Prostate gland (tissue), 2 donors: ENCODE data around the gene HRAS. TPM values are rescaled to one million over a fixed set of nuclear protein-coding genes. Genes with fewer than 3 reads are reported as not detected.

Source experiments
- DNase-seq: peaks from one replicate; pipeline ENCODE4 v3.0.0-alpha.2; 2019; ENCODE audit warnings: low spot score
- H3K27ac ChIP-seq, 2 donors: fragments of 200-600 bp; sonication (generic); 2 replicates each; pipeline ENCODE4 v1.5.1; 2017 to 2019
- H3K27me3 ChIP-seq: fragments of 200-600 bp; sonication (generic); replicated peaks from 2 replicates; pipeline ENCODE4 v1.5.1; 2019; ENCODE audit not compliant: insufficient read depth
- H3K36me3 ChIP-seq, 2 donors: fragments of 200-600 bp; sonication (generic); 1 replicate in 1 of 2; 2 replicates in 1 of 2; pipeline versions ENCODE4 v1.5.1 to v1.8.1; 2017 to 2019
- H3K4me1 ChIP-seq: fragments of 200-600 bp; sonication (generic); replicated peaks from 2 replicates; pipeline ENCODE4 v1.5.1; 2019
- H3K4me3 ChIP-seq, 2 donors: fragments of 200-600 bp; sonication (generic); 2 replicates each; pipeline ENCODE4 v1.5.1; 2017 to 2019
- H3K9me3 ChIP-seq: fragments of 200-600 bp; sonication (generic); 2 replicates; pipeline ENCODE4 v1.5.1; 2017
- CTCF ChIP-seq, 4 experiments: fragments of 200-600 bp in 2 of 4; fragments of 450-650 bp in 2 of 4; sonication (generic) in 2 of 4; IDR thresholded peaks; 1 replicate in 3 of 4; 2 replicates in 1 of 4; pipeline ENCODE4 v1.5.1; 2016 to 2019; ENCODE audit warnings: antibody characterized with exemption in 4 of 4, mild to moderate bottlenecking in 2 of 4, moderate library complexity in 2 of 4
- POLR2A ChIP-seq: fragments of 450-650 bp; IDR thresholded peaks from one replicate; pipeline ENCODE4 v1.6.1; 2016; ENCODE audit warnings: antibody characterized with exemption, mild to moderate bottlenecking
- POLR2AphosphoS5 ChIP-seq: sonication (generic); formaldehyde crosslinking; IDR thresholded peaks from one replicate; pipeline ENCODE4 v1.6.1; 2017; ENCODE audit warnings: antibody characterized with exemption
- WGBS: methylation state at CpG from one replicate; pipeline ENCODE4 v1.1.5; 2018; 5-methylcytosine and 5-hydroxymethylcytosine counted together
- intact Hi-C: fragments of 100-400 bp; cut with DNase I; formaldehyde crosslinking; loops from one replicate; pipeline ENCODE4 v1.14.2; 2022
- total RNA-seq, 2 donors: library from RNA; depleted of rRNA; stranded (reverse); fragments of >200 nt; gene quantifications; one replicate each; pipeline ENCODE4 v1.1.0, GENCODE V29; 2016

Gene HRAS
- total RNA-seq, 2 donors from 2014 or later: 47.0 to 62.8 TPM

- Histone ChIP-seq H3K4me1 (peaks cover 12% of the 10 kb centered on the region), H3K36me3 (no peaks in the 10 kb centered on the region), H3K9me3 (no peaks in the 10 kb centered on the region), H3K4me3 (no peak overlapping the region), H3K27me3 (no peaks in the 10 kb centered on the region), H3K27ac (no peak overlapping the region)
- DNase-seq: no peak
- intact Hi-C loops: loop anchor here (2.0 kb wide), 1 partner anchor 166 kb away; no protein-coding TSS in a partner anchor
- WGBS: 87% methylated on average over 22 of the region's 22 CpGs
- TF ChIP-seq POLR2AphosphoS5 (no peak), CTCF (IDR thresholded peaks at IDR 0.05) (no peak), POLR2A (no peak)
These were observed 21.4 kb upstream of the HRAS start for GRCh38 chr11:556662-557256.

- DNase-seq: no peak
- intact Hi-C loops: loop anchor here (2.0 kb wide), 1 partner anchor 167 kb away; no protein-coding TSS in a partner anchor
- Histone ChIP-seq H3K4me3 (peak overlapping the region; percentile 28 to 45), H3K27me3 (no peaks in the 10 kb centered on the region), H3K4me1 (peaks cover 12% of the 10 kb centered on the region), H3K27ac (peak overlapping the region in 1 of 2 donors; percentile 11), H3K36me3 (no peaks in the 10 kb centered on the region), H3K9me3 (no peaks in the 10 kb centered on the region)
- TF ChIP-seq POLR2AphosphoS5: no peak
- no peak for TF ChIP-seq POLR2A
- 12% methylated on average over 83 of the region's 104 CpGs for WGBS
These were observed 20.6 kb upstream of the HRAS start for GRCh38 chr11:555780-556661.

GRCh38 chr11:555227-555779 lies 19.9 kb upstream of the HRAS start:
- Histone ChIP-seq H3K27ac (peak overlapping the region in 1 of 2 donors; percentile 11), H3K9me3 (no peaks in the 10 kb centered on the region), H3K4me1 (peaks cover 12% of the 10 kb centered on the region), H3K4me3 (peak overlapping the region; percentile 28 to 45), H3K27me3 (no peaks in the 10 kb centered on the region), H3K36me3 (no peaks in the 10 kb centered on the region)
- no peak for TF ChIP-seq POLR2AphosphoS5
- TF ChIP-seq POLR2A: peak; percentile 23
- TF ChIP-seq CTCF (IDR thresholded peaks at IDR 0.05): peak in 1 of 4 experiments; percentile 9
- DNase-seq: no peak
- 1% methylated on average over 47 of the region's 57 CpGs for WGBS
- intact Hi-C loops: no loop called here

GRCh38 chr11:554428-555226 lies 19.3 kb upstream of the HRAS start:
- peak; percentile 73 for DNase-seq
- peak overlapping the region; percentile 28 to 45 for H3K4me3 ChIP-seq
- intact Hi-C loops: no loop called here
- H3K4me1 ChIP-seq: peaks cover 12% of the 10 kb centered on the region
- WGBS: 9% methylated on average over 41 of the region's 60 CpGs
- no peaks in the 10 kb centered on the region for H3K27me3 ChIP-seq
- H3K36me3 ChIP-seq: no peaks in the 10 kb centered on the region
- H3K9me3 ChIP-seq: no peaks in the 10 kb centered on the region
- TF ChIP-seq POLR2A (no peak), CTCF (IDR thresholded peaks at IDR 0.05) (peak; percentile 38 to 80 (median 74)), POLR2AphosphoS5 (peak; percentile 44)
- H3K27ac ChIP-seq: peak overlapping the region in 1 of 2 donors; percentile 30

GRCh38 chr11:553988-554340 lies 18.6 kb upstream of the HRAS start:
- 62% methylated on average over 11 of the region's 11 CpGs for WGBS
- no peak overlapping the region for H3K4me3 ChIP-seq
- no peaks in the 10 kb centered on the region for H3K27me3 ChIP-seq
- H3K27ac ChIP-seq: no peak overlapping the region
- TF ChIP-seq POLR2A (no peak), POLR2AphosphoS5 (no peak), CTCF (IDR thresholded peaks at IDR 0.05) (no peak)
- peaks cover 12% of the 10 kb centered on the region for H3K4me1 ChIP-seq
- DNase-seq: no peak
- H3K36me3 ChIP-seq: no peaks in the 10 kb centered on the region
- H3K9me3 ChIP-seq: no peaks in the 10 kb centered on the region
- intact Hi-C loops: no loop called here
